K562 (cell line): ENCODE measurements around the gene HDHD2. TPM values are rescaled to one million over a fixed set of nuclear protein-coding genes. Genes with fewer than 3 reads are reported as not detected.

Experiments
- polyA plus RNA-seq, 8 experiments: library from polyadenylated mRNA; depleted of rRNA in 4 of 8; stranded (reverse) in 5 of 8; unstranded in 3 of 8; fragments of >200 nt; fragmentation: Nextera tagmentation in 2 of 8; fragmentation: Illumina TruSeq in 1 of 8; extraction: Ambion mirVana in 2 of 8; extraction: Trizol in 1 of 8; gene quantifications; 2 replicates each; pipeline versions ENCODE4 v1.2.1 to v1.2.3, GENCODE V29; 2011 to 2014; ENCODE audit warnings: inconsistent platforms in 1 of 8, missing spikeins in 1 of 8
- small RNA-seq: library from RNA; depleted of rRNA; stranded (forward); fragments of <200 nt; gene quantifications from one replicate; pipeline ENCODE3, GENCODE V24; 2014
- total RNA-seq, 7 experiments: library from RNA; depleted of rRNA in 6 of 7; stranded (reverse); fragments of >200 nt in 6 of 7; fragmentation: Illumina TruSeq in 2 of 7; extraction: Trizol in 2 of 7; gene quantifications; 2 replicates each; pipeline versions ENCODE4 v1.2.1 to v1.2.3, GENCODE V29; 2011 to 2021; ENCODE audit warnings: low replicate concordance in 1 of 7

Gene HDHD2
- total and polyA plus RNA-seq, 9 of the 15 experiments (the other 6 are each of a cell fraction or from before 2014, with no cell fraction given) = 6.8 to 25.2 (median 21.5) TPM

Small RNA genes within 50 kb of the gene (small RNA-seq; reads per million reads assigned to genes)
- not detected for gene AC012254.4

Other genes starting within 250 kb of the HDHD2 start
- gene PIAS2, start 233.0 kb downstream of the HDHD2 start, total RNA-seq (2014; rRNA removed) = 12.0 and 12.5 TPM in 2 replicates
- gene PIAS2, start 233.0 kb downstream of the HDHD2 start, total RNA-seq (2014; rRNA removed; fragmentation: Illumina TruSeq; extraction: Trizol) = 19.3 and 22.7 TPM in 2 replicates
- 19.0 and 19.1 TPM in 2 replicates for gene PIAS2, start 233.0 kb downstream of the HDHD2 start, total RNA-seq (2015; rRNA removed; fragmentation: Illumina TruSeq; extraction: Trizol)
- 21.3 and 23.9 TPM in 2 replicates for gene PIAS2, start 233.0 kb downstream of the HDHD2 start, total RNA-seq (2021)
- 9.4 and 11.7 TPM in 2 replicates for gene PIAS2, start 233.0 kb downstream of the HDHD2 start, polyA plus RNA-seq (2011; rRNA removed)
- 15.9 and 19.0 TPM in 2 replicates for gene PIAS2, start 233.0 kb downstream of the HDHD2 start, polyA plus RNA-seq (2014; fragmentation: Illumina TruSeq; extraction: Trizol)
- 1 to 10 TPM; 2.9 to 3.0 TPM for gene PIAS2, start 233.0 kb downstream of the HDHD2 start, polyA plus RNA-seq (2014; fragmentation: Nextera tagmentation; extraction: Ambion mirVana)
- 7.6 and 9.1 TPM in 2 replicates for gene PIAS2, start 233.0 kb downstream of the HDHD2 start, polyA plus RNA-seq (2014; rRNA removed)
- 0.29 and 0.77 TPM in 2 replicates for gene KATNAL2, start 232.9 kb downstream of the HDHD2 start, total RNA-seq (2014; rRNA removed)
- 0.36 and 0.51 TPM in 2 replicates for gene KATNAL2, start 232.9 kb downstream of the HDHD2 start, total RNA-seq (2014; rRNA removed; fragmentation: Illumina TruSeq; extraction: Trizol)
- 0.53 and 1.2 TPM in 2 replicates for gene KATNAL2, start 232.9 kb downstream of the HDHD2 start, total RNA-seq (2015; rRNA removed; fragmentation: Illumina TruSeq; extraction: Trizol)
- 0.40 and 0.91 TPM in 2 replicates for gene KATNAL2, start 232.9 kb downstream of the HDHD2 start, total RNA-seq (2021)
- gene KATNAL2, start 232.9 kb downstream of the HDHD2 start, polyA plus RNA-seq (2011; rRNA removed) = 0.19 and 0.54 TPM in 2 replicates
- 0.15 and 0.25 TPM in 2 replicates for gene KATNAL2, start 232.9 kb downstream of the HDHD2 start, polyA plus RNA-seq (2014; fragmentation: Illumina TruSeq; extraction: Trizol)
- under 1 TPM; 0.08 to 0.11 TPM for gene KATNAL2, start 232.9 kb downstream of the HDHD2 start, polyA plus RNA-seq (2014; fragmentation: Nextera tagmentation; extraction: Ambion mirVana)
- gene KATNAL2, start 232.9 kb downstream of the HDHD2 start, polyA plus RNA-seq (2014; rRNA removed) = 0.47 and 0.48 TPM in 2 replicates
- not detected in 2 replicates for gene ELOA2, start 114.9 kb downstream of the HDHD2 start, total RNA-seq (2014; rRNA removed)
- not detected in 2 replicates for gene ELOA2, start 114.9 kb downstream of the HDHD2 start, total RNA-seq (2014; rRNA removed; fragmentation: Illumina TruSeq; extraction: Trizol)
- gene ELOA2, start 114.9 kb downstream of the HDHD2 start, total RNA-seq (2015; rRNA removed; fragmentation: Illumina TruSeq; extraction: Trizol) = not detected in 2 replicates
- not detected in 2 replicates for gene ELOA2, start 114.9 kb downstream of the HDHD2 start, total RNA-seq (2021)
- gene ELOA2, start 114.9 kb downstream of the HDHD2 start, polyA plus RNA-seq (2011; rRNA removed) = not detected in 2 replicates
- not detected in 2 replicates for gene ELOA2, start 114.9 kb downstream of the HDHD2 start, polyA plus RNA-seq (2014; fragmentation: Illumina TruSeq; extraction: Trizol)
- gene ELOA2, start 114.9 kb downstream of the HDHD2 start, polyA plus RNA-seq (2014; fragmentation: Nextera tagmentation; extraction: Ambion mirVana) = not detected
- not detected in 2 replicates for gene ELOA2, start 114.9 kb downstream of the HDHD2 start, polyA plus RNA-seq (2014; rRNA removed)
- 37.3 and 48.4 TPM in 2 replicates for gene IER3IP1, start 25.9 kb upstream of the HDHD2 start, total RNA-seq (2014; rRNA removed)
- 16.9 and 17.9 TPM in 2 replicates for gene IER3IP1, start 25.9 kb upstream of the HDHD2 start, total RNA-seq (2014; rRNA removed; fragmentation: Illumina TruSeq; extraction: Trizol)
- 18.9 and 21.4 TPM in 2 replicates for gene IER3IP1, start 25.9 kb upstream of the HDHD2 start, total RNA-seq (2015; rRNA removed; fragmentation: Illumina TruSeq; extraction: Trizol)
- gene IER3IP1, start 25.9 kb upstream of the HDHD2 start, total RNA-seq (2021) = 9.0 and 10.0 TPM in 2 replicates
- gene IER3IP1, start 25.9 kb upstream of the HDHD2 start, polyA plus RNA-seq (2011; rRNA removed) = 12.3 and 15.3 TPM in 2 replicates
- gene IER3IP1, start 25.9 kb upstream of the HDHD2 start, polyA plus RNA-seq (2014; fragmentation: Illumina TruSeq; extraction: Trizol) = 12.0 and 12.6 TPM in 2 replicates
- 10 to 100 TPM; 29.3 to 38.2 TPM for gene IER3IP1, start 25.9 kb upstream of the HDHD2 start, polyA plus RNA-seq (2014; fragmentation: Nextera tagmentation; extraction: Ambion mirVana)
- gene IER3IP1, start 25.9 kb upstream of the HDHD2 start, polyA plus RNA-seq (2014; rRNA removed) = 19.9 and 37.2 TPM in 2 replicates
- gene SKOR2, start 101.2 kb upstream of the HDHD2 start, total RNA-seq (2014; rRNA removed) = not detected in 2 replicates
- gene SKOR2, start 101.2 kb upstream of the HDHD2 start, total RNA-seq (2014; rRNA removed; fragmentation: Illumina TruSeq; extraction: Trizol) = not detected in 2 replicates
- not detected in 2 replicates for gene SKOR2, start 101.2 kb upstream of the HDHD2 start, total RNA-seq (2015; rRNA removed; fragmentation: Illumina TruSeq; extraction: Trizol)
- gene SKOR2, start 101.2 kb upstream of the HDHD2 start, total RNA-seq (2021) = not detected in 2 replicates
- gene SKOR2, start 101.2 kb upstream of the HDHD2 start, polyA plus RNA-seq (2011; rRNA removed) = not detected in 2 replicates
- not detected in 2 replicates for gene SKOR2, start 101.2 kb upstream of the HDHD2 start, polyA plus RNA-seq (2014; fragmentation: Illumina TruSeq; extraction: Trizol)
- not detected for gene SKOR2, start 101.2 kb upstream of the HDHD2 start, polyA plus RNA-seq (2014; fragmentation: Nextera tagmentation; extraction: Ambion mirVana)
- not detected in 2 replicates for gene SKOR2, start 101.2 kb upstream of the HDHD2 start, polyA plus RNA-seq (2014; rRNA removed)